ENCODE data around the gene GATAD2B. TPM values are rescaled to one million over a fixed set of nuclear protein-coding genes. Genes with fewer than 3 reads are reported as not detected.

GATAD2B gene
- total RNA-seq, 1 experiment from 2014 or later: 46.9 TPM

- Mint-ChIP-seq H3K27ac (peak overlapping the region; percentile 41; the same call in 1 of the 2 replicates), H3K27me3 (ENCODE audit: low read depth) (no peaks in the 10 kb centered on the region), H3K4me3 (peak overlapping the region; percentile 81), H3K36me3 (peaks cover 26% of the 10 kb centered on the region), H3K4me1 (peaks cover 13% of the 10 kb centered on the region), H3K9me3 (no peaks in the 10 kb centered on the region)
- TF ChIP-seq FOXJ3 (CRISPR knock-in tag; IDR thresholded peaks at IDR 0.05; ENCODE audit: borderline replicate concordance): no peak
- TF ChIP-seq TEAD1 (CRISPR knock-in tag; IDR thresholded peaks at IDR 0.05): no peak
- TF ChIP-seq NFATC4 (CRISPR knock-in tag; IDR thresholded peaks at IDR 0.05): no peak
- no peak for TF ChIP-seq GRHL2 (CRISPR knock-in tag; IDR thresholded peaks at IDR 0.05; ENCODE audit: insufficient replicate concordance, severe bottlenecking)
- no peak for TF ChIP-seq ELF4 (CRISPR knock-in tag; IDR thresholded peaks at IDR 0.05; ENCODE audit: low read depth)
- POLR2A ChIA-PET: interaction anchor here (1.3 kb wide), 1 partner anchor 19 kb away, joined by 4 read pairs; the partner anchor contains the start of gene SLC39A1
- ATAC-seq: no peak
- CTCF ChIA-PET: interaction anchor here (0.7 to 2.8 kb wide), 7 partner anchors 12 to 147 kb away, joined by 3 to 20 read pairs (median 4); no protein-coding TSS in a partner anchor
- DNase-seq (ENCODE audit: low spot score): no peak
These were observed 21.4 kb upstream of the GATAD2B start for GRCh38 chr1:153944005-153944826.

GRCh38 chr1:153942766-153943549, 20.2 kb upstream of the GATAD2B start:
- ChIA-PET CTCF (interaction anchor here (0.7 to 1.3 kb wide), 2 partner anchors 13 to 145 kb away, joined by 3 to 4 read pairs; no protein-coding TSS in a partner anchor), POLR2A (no interaction called here)
- peaks cover 17% of the 10 kb centered on the region; the same call in 1 of the 2 replicates for H3K36me3 Mint-ChIP-seq
- peaks cover 13% of the 10 kb centered on the region for H3K4me1 Mint-ChIP-seq
- DNase-seq (ENCODE audit: low spot score): no peak
- H3K27ac Mint-ChIP-seq: peak overlapping the region; percentile 21; the same call in 1 of the 2 replicates
- no peak for ATAC-seq
- H3K9me3 Mint-ChIP-seq: no peaks in the 10 kb centered on the region
- H3K27me3 Mint-ChIP-seq (ENCODE audit: low read depth): no peaks in the 10 kb centered on the region
- H3K4me3 Mint-ChIP-seq: no peak overlapping the region
- TF ChIP-seq KAT7 (CRISPR knock-in tag; IDR thresholded peaks at IDR 0.05; ENCODE audit: borderline replicate concordance) (no peak), NR3C1 (CRISPR knock-in tag; conservative IDR thresholded peaks at IDR 0.05; ENCODE audit: low read depth) (no peak), ESRRA (CRISPR knock-in tag; IDR thresholded peaks at IDR 0.05; ENCODE audit: borderline replicate concordance) (no peak), ZNF532 (CRISPR knock-in tag; IDR thresholded peaks at IDR 0.05; ENCODE audit: borderline replicate concordance) (no peak), MAX (CRISPR knock-in tag; IDR thresholded peaks at IDR 0.05) (no peak), NR1H2 (CRISPR knock-in tag; IDR thresholded peaks at IDR 0.05) (no peak), PREB (CRISPR knock-in tag; IDR thresholded peaks at IDR 0.05; ENCODE audit: borderline replicate concordance) (no peak), ZNF425 (CRISPR knock-in tag; conservative IDR thresholded peaks at IDR 0.05) (no peak), TP53 (CRISPR knock-in tag; IDR thresholded peaks at IDR 0.05) (no peak), SMAD3 (CRISPR knock-in tag; IDR thresholded peaks at IDR 0.05; ENCODE audit: borderline replicate concordance) (no peak), JUN (CRISPR knock-in tag; IDR thresholded peaks at IDR 0.05) (no peak), ZSCAN18 (CRISPR knock-in tag; IDR thresholded peaks at IDR 0.05) (no peak), TEAD4 (CRISPR knock-in tag; IDR thresholded peaks at IDR 0.05) (no peak)

All from WTC11 (cell line).